ENCODE results near the gene PRRX2.
A peak's percentile ranks its signal among the peaks of the same experiment; 100 is the strongest.

The PRRX2 gene

DNA sequence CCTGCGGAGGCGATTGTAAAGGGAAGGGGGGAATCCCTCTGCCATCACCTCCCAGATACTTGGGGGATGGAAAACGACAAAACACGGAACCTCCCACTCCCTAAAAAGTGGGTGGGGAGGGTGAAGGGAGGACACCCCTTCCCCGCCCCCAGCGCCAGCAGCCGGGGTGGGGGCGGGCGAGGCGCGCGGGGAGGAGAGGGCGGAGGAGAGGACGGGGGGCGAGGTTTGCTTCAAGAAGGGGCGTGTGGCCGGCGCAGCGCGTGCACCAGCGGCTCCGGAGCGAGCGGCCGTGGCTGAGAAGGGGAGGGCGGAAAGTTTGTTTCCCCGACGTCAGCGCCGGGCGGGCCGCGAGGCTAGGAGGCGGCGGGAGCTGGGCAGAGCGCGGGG is at the start of gene PRRX2:
TSS of gene PRRX2 (plus strand) at position 259 of the 387 bp plus-strand sequence. CDS start 221 bp downstream, outside the sequence.
- no peaks in the 10 kb centered on the region for H3K9me3 ChIP-seq (ENCODE audit: control insufficient read depth in 2 of 2, low read length in 2 of 2)
- H3K36me3 ChIP-seq (ENCODE audit: control insufficient read depth in 2 of 2, insufficient read depth in 2 of 2, low read length in 2 of 2): no peaks in the 10 kb centered on the region
- H3K9ac ChIP-seq (ENCODE audit: low read length in 2 of 2): no peak within 1 kb of the TSS
- peaks cover 5% of the 10 kb centered on the region for H3K4me1 ChIP-seq (ENCODE audit: control insufficient read depth, insufficient read depth, low read length)
- H3K27me3 ChIP-seq (ENCODE audit: control insufficient read depth in 1 of 2, insufficient read depth in 2 of 2, low read length in 2 of 2): peaks cover 5 to 20% of the 10 kb centered on the region in 2 donors
- peak within 1 kb of the TSS; percentile 46 to 55 for H3K4me3 ChIP-seq (ENCODE audit: low read length in 2 of 2)
- no peak within 1 kb of the TSS for H3K27ac ChIP-seq (ENCODE audit: low read length)

DNA sequence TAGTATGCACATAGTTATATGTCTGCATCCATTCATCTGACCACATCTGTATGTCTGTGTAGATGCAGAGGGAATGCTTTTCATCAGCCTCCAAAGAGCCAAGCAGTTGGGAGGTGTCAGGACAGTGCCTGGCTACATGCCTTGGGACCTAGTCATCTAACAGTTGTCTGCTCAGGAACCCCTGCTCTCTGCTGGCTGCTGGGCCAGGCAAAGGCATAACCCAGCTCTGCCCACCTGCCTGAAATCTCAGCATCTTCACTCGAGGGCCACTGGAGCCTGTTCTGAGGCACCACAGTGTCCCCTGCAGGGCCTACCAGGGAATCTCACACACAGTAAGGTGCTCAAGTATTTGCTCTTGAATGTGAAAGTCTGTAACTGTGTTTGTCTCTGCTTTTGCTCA is 48.3 kb upstream of the PRRX2 start:
- no peaks in the 10 kb centered on the region for H3K27me3 ChIP-seq (ENCODE audit: control insufficient read depth in 1 of 2, insufficient read depth in 2 of 2, low read length in 2 of 2)
- no peaks in the 10 kb centered on the region for H3K9me3 ChIP-seq (ENCODE audit: control insufficient read depth in 2 of 2, low read length in 2 of 2)
- no peak overlapping the region for H3K4me3 ChIP-seq (ENCODE audit: low read length in 2 of 2)
- no peak overlapping the region for H3K27ac ChIP-seq (ENCODE audit: low read length)
- peaks cover 22% of the 10 kb centered on the region for H3K4me1 ChIP-seq (ENCODE audit: control insufficient read depth, insufficient read depth, low read length)
- H3K36me3 ChIP-seq (ENCODE audit: control insufficient read depth in 2 of 2, insufficient read depth in 2 of 2, low read length in 2 of 2): no peaks in the 10 kb centered on the region
- no peak overlapping the region for H3K9ac ChIP-seq (ENCODE audit: low read length in 2 of 2)

GRCh38 chr9:129619787-129620668 is 45.4 kb upstream of the PRRX2 start:
- Histone ChIP-seq H3K27me3 (ENCODE audit: control insufficient read depth in 1 of 2, insufficient read depth in 2 of 2, low read length in 2 of 2) (no peaks in the 10 kb centered on the region), H3K27ac (ENCODE audit: low read length) (no peak overlapping the region), H3K9ac (ENCODE audit: low read length in 2 of 2) (peak overlapping the region; percentile 47 to 48), H3K4me1 (ENCODE audit: control insufficient read depth, insufficient read depth, low read length) (peaks cover 14% of the 10 kb centered on the region), H3K4me3 (ENCODE audit: low read length in 2 of 2) (peak overlapping the region; percentile 60 to 71), H3K36me3 (ENCODE audit: control insufficient read depth in 2 of 2, insufficient read depth in 2 of 2, low read length in 2 of 2) (no peaks in the 10 kb centered on the region), H3K9me3 (ENCODE audit: control insufficient read depth in 2 of 2, low read length in 2 of 2) (no peaks in the 10 kb centered on the region)

DNA sequence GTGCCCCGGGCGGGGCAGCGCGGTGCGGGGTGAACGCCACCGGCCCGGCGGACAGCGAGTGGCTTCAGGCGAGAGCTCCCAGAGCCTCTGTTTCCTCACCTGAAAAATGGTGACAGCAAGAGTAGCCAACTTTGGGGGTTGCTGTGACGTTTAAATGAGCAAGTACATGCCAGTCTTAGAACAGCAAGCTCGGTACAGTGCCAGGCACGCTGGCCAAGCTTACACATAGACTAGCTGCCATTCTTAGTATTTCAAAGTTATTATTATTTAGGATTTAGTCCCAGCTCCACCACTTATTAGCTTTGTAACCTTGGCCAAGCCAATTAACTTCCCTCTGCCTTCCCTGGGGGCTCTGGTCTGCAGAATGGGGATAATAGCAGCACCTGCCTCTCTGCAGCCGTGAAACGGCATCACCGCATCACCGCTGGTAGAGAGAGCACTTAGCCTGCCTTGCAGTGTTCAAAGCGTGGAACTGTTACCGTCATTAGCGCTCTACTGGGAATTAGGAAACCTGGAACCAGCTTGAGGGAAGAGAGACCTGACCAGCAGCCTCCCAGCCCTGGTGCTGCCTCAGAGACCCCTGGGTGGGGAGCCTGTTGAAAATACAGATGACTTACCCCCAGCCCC is 44.7 kb upstream of the PRRX2 start, which contains the start of gene C9orf50:
TSS of gene C9orf50 (minus strand) at position 433 of the 627 bp plus-strand sequence. CDS start 527 bp downstream, outside the sequence.
- Histone ChIP-seq H3K27me3 (ENCODE audit: control insufficient read depth in 1 of 2, insufficient read depth in 2 of 2, low read length in 2 of 2) (no peaks in the 10 kb centered on the region), H3K36me3 (ENCODE audit: control insufficient read depth in 2 of 2, insufficient read depth in 2 of 2, low read length in 2 of 2) (no peaks in the 10 kb centered on the region), H3K27ac (ENCODE audit: low read length) (no peak within 1 kb of the TSS), H3K4me1 (ENCODE audit: control insufficient read depth, insufficient read depth, low read length) (peaks cover 17% of the 10 kb centered on the region), H3K9ac (ENCODE audit: low read length in 2 of 2) (peak within 1 kb of the TSS; percentile 21 to 48), H3K9me3 (ENCODE audit: control insufficient read depth in 2 of 2, low read length in 2 of 2) (no peaks in the 10 kb centered on the region), H3K4me3 (ENCODE audit: low read length in 2 of 2) (peak within 1 kb of the TSS; percentile 60 to 71)

DNA sequence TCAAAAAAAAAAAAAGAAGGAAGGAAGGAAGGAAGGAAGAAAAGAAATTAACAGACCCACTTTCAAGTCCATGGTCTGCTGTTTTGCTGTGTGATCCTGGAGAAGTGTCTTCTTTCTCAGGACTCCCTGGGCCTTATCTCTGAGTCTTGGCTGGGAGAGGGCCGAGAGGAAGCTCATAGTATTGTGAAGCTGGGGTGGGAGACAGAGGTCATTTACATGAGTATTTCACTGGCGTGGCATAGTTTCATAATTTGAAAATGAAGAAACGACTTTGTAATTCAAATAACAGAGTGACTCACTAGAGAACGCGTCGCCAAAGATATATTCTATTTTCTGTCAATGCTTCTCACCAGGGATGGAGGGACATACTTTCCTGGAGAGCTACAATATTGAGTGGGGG is 42.1 kb upstream of the PRRX2 start:
- Histone ChIP-seq H3K27me3 (ENCODE audit: control insufficient read depth in 1 of 2, insufficient read depth in 2 of 2, low read length in 2 of 2) (no peaks in the 10 kb centered on the region), H3K9me3 (ENCODE audit: control insufficient read depth in 2 of 2, low read length in 2 of 2) (no peaks in the 10 kb centered on the region), H3K4me1 (ENCODE audit: control insufficient read depth, insufficient read depth, low read length) (peaks cover 38% of the 10 kb centered on the region), H3K9ac (ENCODE audit: low read length in 2 of 2) (no peak overlapping the region), H3K4me3 (ENCODE audit: low read length in 2 of 2) (no peak overlapping the region), H3K36me3 (ENCODE audit: control insufficient read depth in 2 of 2, insufficient read depth in 2 of 2, low read length in 2 of 2) (peaks cover 0 to 2% of the 10 kb centered on the region in 2 donors), H3K27ac (ENCODE audit: low read length) (no peak overlapping the region)

DNA sequence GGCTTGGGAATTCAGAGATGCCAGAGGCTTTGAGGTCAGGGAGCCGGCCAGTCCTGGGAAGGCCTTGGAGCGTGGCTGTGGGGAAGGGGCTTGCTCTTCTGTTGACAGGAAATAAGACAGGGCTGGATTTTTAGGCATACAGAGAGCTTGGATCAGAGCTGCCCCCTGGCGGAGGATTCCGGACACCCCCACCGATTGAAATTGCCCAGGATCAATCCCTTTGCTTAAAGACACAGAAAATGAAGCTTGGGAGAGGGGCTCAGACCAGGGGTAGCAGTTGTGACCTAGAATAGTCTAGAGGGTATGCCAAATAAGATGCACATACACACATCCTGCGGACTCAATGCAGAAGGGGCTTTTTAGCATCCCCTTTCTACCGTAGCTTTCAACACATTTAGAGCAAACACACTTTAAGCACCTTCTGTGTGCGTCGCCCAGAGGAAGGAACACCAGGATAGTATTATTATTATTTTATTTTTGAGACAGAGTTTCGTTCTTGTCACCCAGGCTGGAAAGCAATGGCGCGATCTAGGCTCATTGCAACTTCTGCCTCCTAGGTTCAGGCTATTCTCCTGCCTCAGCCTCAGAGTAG is 41.2 kb upstream of the PRRX2 start:
- no peak overlapping the region for H3K27ac ChIP-seq (ENCODE audit: low read length)
- no peak overlapping the region for H3K4me3 ChIP-seq (ENCODE audit: low read length in 2 of 2)
- H3K9ac ChIP-seq (ENCODE audit: low read length in 2 of 2): no peak overlapping the region
- peaks cover 0 to 2% of the 10 kb centered on the region in 2 donors for H3K36me3 ChIP-seq (ENCODE audit: control insufficient read depth in 2 of 2, insufficient read depth in 2 of 2, low read length in 2 of 2)
- peaks cover 45% of the 10 kb centered on the region for H3K4me1 ChIP-seq (ENCODE audit: control insufficient read depth, insufficient read depth, low read length)
- no peaks in the 10 kb centered on the region for H3K9me3 ChIP-seq (ENCODE audit: control insufficient read depth in 2 of 2, low read length in 2 of 2)
- H3K27me3 ChIP-seq (ENCODE audit: control insufficient read depth in 1 of 2, insufficient read depth in 2 of 2, low read length in 2 of 2): no peaks in the 10 kb centered on the region

DNA sequence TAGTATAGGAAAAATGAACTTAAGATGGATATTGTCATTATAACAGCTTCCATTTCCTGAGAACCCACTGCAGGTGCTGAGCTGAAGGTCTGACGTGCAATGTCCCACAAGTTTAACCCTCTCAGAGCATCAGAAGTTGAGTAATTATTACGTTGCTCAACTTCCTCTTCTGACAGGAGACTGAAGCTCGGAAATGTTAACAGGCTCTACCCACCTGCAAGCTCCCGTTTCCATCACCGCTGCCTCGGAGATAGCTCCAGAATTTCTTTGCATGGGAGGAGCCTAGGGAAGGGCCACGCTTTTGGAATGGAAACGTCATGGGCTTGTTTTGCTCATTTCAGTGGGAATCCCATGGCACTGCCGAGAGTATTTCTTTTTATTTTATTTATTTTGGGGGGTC is 40.5 kb upstream of the PRRX2 start:
- Histone ChIP-seq H3K9me3 (ENCODE audit: control insufficient read depth in 2 of 2, low read length in 2 of 2) (no peaks in the 10 kb centered on the region), H3K9ac (ENCODE audit: low read length in 2 of 2) (no peak overlapping the region), H3K4me1 (ENCODE audit: control insufficient read depth, insufficient read depth, low read length) (peaks cover 45% of the 10 kb centered on the region), H3K4me3 (ENCODE audit: low read length in 2 of 2) (peak overlapping the region in 1 of 2 donors; percentile 92), H3K36me3 (ENCODE audit: control insufficient read depth in 2 of 2, insufficient read depth in 2 of 2, low read length in 2 of 2) (peaks cover 0 to 2% of the 10 kb centered on the region in 2 donors), H3K27me3 (ENCODE audit: control insufficient read depth in 1 of 2, insufficient read depth in 2 of 2, low read length in 2 of 2) (no peaks in the 10 kb centered on the region), H3K27ac (ENCODE audit: low read length) (no peak overlapping the region)

DNA sequence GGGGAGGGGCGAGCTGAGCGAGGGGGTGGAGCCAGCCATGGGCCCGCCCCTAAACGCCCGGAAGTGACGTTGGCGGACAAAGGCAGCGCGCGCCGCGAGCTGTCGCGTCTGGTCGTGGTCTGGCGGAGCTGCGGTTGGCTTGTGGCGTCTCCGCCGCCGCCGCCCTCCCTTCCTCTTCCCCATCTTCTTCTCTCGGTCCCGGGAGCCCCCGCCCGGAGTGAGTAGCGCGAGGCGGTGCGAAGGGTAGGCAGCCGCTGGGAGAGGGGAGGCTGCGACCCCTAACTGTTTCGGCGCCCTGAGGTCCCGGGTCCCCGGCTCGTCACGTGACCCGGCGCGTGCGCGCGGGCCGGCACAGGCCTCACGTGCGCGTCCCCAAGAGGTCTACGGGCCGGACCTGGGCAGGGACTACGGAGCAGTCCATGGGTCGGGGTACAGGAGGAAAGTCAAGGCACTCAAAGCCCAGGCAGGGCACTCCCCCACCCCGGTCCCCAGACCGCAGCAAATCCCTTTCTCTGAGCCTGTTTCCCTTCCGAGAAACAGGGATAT is 39.3 kb upstream of the PRRX2 start, which contains the start of gene NTMT1:
TSS of gene NTMT1 (plus strand) at position 85 of the 546 bp plus-strand sequence. CDS start 6,541 bp downstream, outside the sequence.
- Histone ChIP-seq H3K9ac (ENCODE audit: low read length in 2 of 2) (peak within 1 kb of the TSS; percentile 84 to 93), H3K27ac (ENCODE audit: low read length) (peak within 1 kb of the TSS; percentile 89), H3K4me1 (ENCODE audit: control insufficient read depth, insufficient read depth, low read length) (peaks cover 45% of the 10 kb centered on the region), H3K4me3 (ENCODE audit: low read length in 2 of 2) (peak within 1 kb of the TSS; percentile 92 to 97), H3K27me3 (ENCODE audit: control insufficient read depth in 1 of 2, insufficient read depth in 2 of 2, low read length in 2 of 2) (no peaks in the 10 kb centered on the region), H3K36me3 (ENCODE audit: control insufficient read depth in 2 of 2, insufficient read depth in 2 of 2, low read length in 2 of 2) (peaks cover 0 to 2% of the 10 kb centered on the region in 2 donors), H3K9me3 (ENCODE audit: control insufficient read depth in 2 of 2, low read length in 2 of 2) (no peaks in the 10 kb centered on the region)

DNA sequence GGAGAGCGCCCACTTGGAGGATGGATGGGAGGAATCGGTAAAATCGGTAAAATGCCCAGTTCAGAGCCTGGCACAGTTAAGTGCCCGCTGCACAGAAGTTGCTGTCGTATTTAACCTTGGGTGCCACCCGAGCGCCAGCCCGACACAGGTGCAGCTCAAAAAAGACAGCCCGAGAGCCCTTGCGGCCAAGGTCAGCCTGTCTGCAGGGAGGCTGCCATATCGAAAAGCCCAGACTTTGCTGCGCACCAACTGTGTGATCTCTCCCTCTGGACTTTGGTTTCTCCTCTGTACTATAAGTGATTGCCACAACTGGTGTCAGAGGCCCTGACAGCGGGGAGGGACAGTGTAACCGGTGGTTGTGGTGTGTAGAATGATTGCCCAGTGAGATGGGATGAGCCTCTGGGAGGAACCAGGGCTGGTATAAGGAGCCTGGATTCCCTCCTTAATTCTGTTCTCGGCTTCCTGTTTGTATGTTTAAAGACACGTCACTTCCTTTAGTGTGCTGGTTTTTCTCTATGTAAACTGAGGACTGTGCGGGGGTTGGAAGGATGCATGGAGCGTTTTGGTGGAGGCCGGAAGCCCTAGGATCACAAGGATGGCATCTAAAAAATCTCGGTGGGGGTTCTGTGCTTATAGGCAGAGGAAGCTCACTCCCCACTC is 38.7 kb upstream of the PRRX2 start:
- H3K36me3 ChIP-seq (ENCODE audit: control insufficient read depth in 2 of 2, insufficient read depth in 2 of 2, low read length in 2 of 2): peaks cover 0 to 3% of the 10 kb centered on the region in 2 donors
- H3K27ac ChIP-seq (ENCODE audit: low read length): peak overlapping the region; percentile 89
- H3K9me3 ChIP-seq (ENCODE audit: control insufficient read depth in 2 of 2, low read length in 2 of 2): no peaks in the 10 kb centered on the region
- peaks cover 47% of the 10 kb centered on the region for H3K4me1 ChIP-seq (ENCODE audit: control insufficient read depth, insufficient read depth, low read length)
- no peaks in the 10 kb centered on the region for H3K27me3 ChIP-seq (ENCODE audit: control insufficient read depth in 1 of 2, insufficient read depth in 2 of 2, low read length in 2 of 2)
- H3K4me3 ChIP-seq (ENCODE audit: low read length in 2 of 2): peak overlapping the region; percentile 92 to 97
- peak overlapping the region; percentile 84 to 93 for H3K9ac ChIP-seq (ENCODE audit: low read length in 2 of 2)

All from stomach smooth muscle (tissue), 2 donors.